H9 (cell line): ENCODE results near the gene HUNK. TPM values are rescaled to one million over a fixed set of nuclear protein-coding genes. Genes with fewer than 3 reads are reported as not detected.

Source experiments
- DNase-seq: peaks from one replicate; pipeline ENCODE4 v3.0.0-alpha.2; 2017
- H2AFZ ChIP-seq: one replicate; pipeline ENCODE4 v1.6.1; 2013; ENCODE audit warnings: mild to moderate bottlenecking, low read length, control low read depth, moderate library complexity
- H2AK5ac ChIP-seq: 2 replicates; pipeline ENCODE4 v1.6.1; 2013; ENCODE audit warnings: low read length, control low read depth, mixed read lengths; ENCODE audit not compliant: insufficient read length
- H2BK120ac ChIP-seq: one replicate; pipeline ENCODE4 v1.6.1; 2013; ENCODE audit warnings: low read depth, mild to moderate bottlenecking, low read length, control low read depth, inconsistent platforms; ENCODE audit not compliant: poor library complexity, severe bottlenecking
- H2BK12ac ChIP-seq: 2 replicates; pipeline ENCODE4 v1.6.1; 2013; ENCODE audit warnings: low read length, control low read depth, mixed read lengths, low read depth; ENCODE audit not compliant: insufficient read length
- H2BK15ac ChIP-seq: 2 replicates; pipeline ENCODE4 v1.6.1; 2013; ENCODE audit warnings: low read depth, low read length, control low read depth
- H2BK20ac ChIP-seq: one replicate; pipeline ENCODE4 v1.6.1; 2013; ENCODE audit warnings: low read depth, mild to moderate bottlenecking, low read length, control low read depth, inconsistent platforms; ENCODE audit not compliant: poor library complexity, severe bottlenecking
- H2BK5ac ChIP-seq: 2 replicates; pipeline ENCODE4 v1.6.1; 2013; ENCODE audit warnings: low read length, control low read depth, mixed read lengths; ENCODE audit not compliant: insufficient read length
- H3K14ac ChIP-seq: 2 replicates; pipeline ENCODE4 v1.6.1; 2013; ENCODE audit warnings: low read length, control low read depth; ENCODE audit not compliant: insufficient read depth
- H3K18ac ChIP-seq: 2 replicates; pipeline ENCODE4 v1.6.1; 2013; ENCODE audit warnings: low read depth, mild to moderate bottlenecking, mixed read lengths, low read length, control low read depth; ENCODE audit not compliant: insufficient read length
- H3K23ac ChIP-seq: 2 replicates; pipeline ENCODE4 v1.6.1; 2013; ENCODE audit warnings: low read length, control low read depth, mixed read lengths, low read depth; ENCODE audit not compliant: insufficient read length
- H3K23me2 ChIP-seq: 2 replicates; pipeline ENCODE4 v1.6.1; 2013; ENCODE audit warnings: low read depth, mild to moderate bottlenecking, mixed read lengths, low read length, control low read depth; ENCODE audit not compliant: insufficient read length, poor library complexity, severe bottlenecking
- H3K27ac ChIP-seq: 2 replicates; pipeline ENCODE4 v1.5.1; 2013; ENCODE audit warnings: low read length, control low read depth, mixed read lengths, low read depth; ENCODE audit not compliant: insufficient read length
- H3K27me3 ChIP-seq: 2 replicates; pipeline ENCODE4 v1.6.1; 2013; ENCODE audit warnings: low read length, control low read depth, inconsistent platforms; ENCODE audit not compliant: insufficient read depth
- H3K4ac ChIP-seq: 2 replicates; pipeline ENCODE4 v1.6.1; 2013; ENCODE audit warnings: low read depth, mild to moderate bottlenecking, control low read depth, inconsistent platforms, low read length, moderate library complexity
- H3K4me1 ChIP-seq: 2 replicates; pipeline ENCODE4 v1.6.1; 2013; ENCODE audit warnings: low read length, control low read depth, inconsistent platforms; ENCODE audit not compliant: insufficient read depth
- H3K4me2 ChIP-seq: 2 replicates; pipeline ENCODE4 v1.6.1; 2013; ENCODE audit warnings: low read length, control low read depth, mixed read lengths; ENCODE audit not compliant: insufficient read length, insufficient read depth
- H3K56ac ChIP-seq: 2 replicates; pipeline ENCODE4 v1.6.1; 2013; ENCODE audit warnings: low read depth, mild to moderate bottlenecking, mixed read lengths, low read length, control low read depth; ENCODE audit not compliant: insufficient read length
- H3K79me1 ChIP-seq: 2 replicates; pipeline ENCODE4 v1.6.1; 2013; ENCODE audit warnings: low read depth, mild to moderate bottlenecking, moderate library complexity, low read length, control low read depth, inconsistent platforms; ENCODE audit not compliant: insufficient read depth, poor library complexity, severe bottlenecking
- H3K79me2 ChIP-seq: 2 replicates; pipeline ENCODE4 v1.6.1; 2013; ENCODE audit warnings: low read length, control low read depth, inconsistent platforms; ENCODE audit not compliant: insufficient read depth
- H3K9ac ChIP-seq: 2 replicates; pipeline ENCODE4 v1.6.1; 2013; ENCODE audit warnings: low read length, control low read depth, mixed read lengths; ENCODE audit not compliant: insufficient read length; ENCODE audit errors: extremely low read depth
- H3K9me3 ChIP-seq: one replicate; pipeline ENCODE4 v1.6.1; 2013; ENCODE audit warnings: low read depth, low read length, inconsistent platforms; ENCODE audit not compliant: control insufficient read depth
- H3T11ph ChIP-seq: one replicate; pipeline ENCODE4 v1.6.1; 2013; ENCODE audit warnings: mild to moderate bottlenecking, low read length, control low read depth, inconsistent platforms
- H4K20me1 ChIP-seq: one replicate; pipeline ENCODE4 v1.6.1; 2013; ENCODE audit not compliant: control insufficient read depth, insufficient read length, insufficient read depth
- H4K5ac ChIP-seq: 2 replicates; pipeline ENCODE4 v1.6.1; 2013; ENCODE audit warnings: low read depth, mild to moderate bottlenecking, mixed read lengths, low read length, control low read depth; ENCODE audit not compliant: insufficient read length
- H4K8ac ChIP-seq: replicated peaks from 2 replicates; pipeline ENCODE4 v1.6.1; 2013; ENCODE audit warnings: low read length, control low read depth, mixed read lengths, low read depth; ENCODE audit not compliant: insufficient read length
- H4K91ac ChIP-seq: 2 replicates; pipeline ENCODE4 v1.6.1; 2013; ENCODE audit warnings: low read depth, mild to moderate bottlenecking, moderate library complexity, mixed read lengths, low read length, control low read depth; ENCODE audit not compliant: insufficient read length
- H3K27ac Mint-ChIP-seq, 3 experiments: 2 replicates in 2 of 3; 3 replicates in 1 of 3; pipeline ENCODE4 v1.8.0; 2020 to 2021; ENCODE audit warnings: mixed read lengths in 3 of 3, mild to moderate bottlenecking in 1 of 3, moderate library complexity in 1 of 3
- H3K27me3 Mint-ChIP-seq: 2 replicates; pipeline ENCODE4 v1.8.0; 2021; ENCODE audit warnings: low read depth, mild to moderate bottlenecking, moderate library complexity, mixed read lengths
- H3K36me3 Mint-ChIP-seq, 3 experiments: 2 replicates in 2 of 3; 3 replicates in 1 of 3; pipeline ENCODE4 v1.8.0; 2020 to 2021; ENCODE audit warnings: low read depth in 3 of 3, mixed read lengths in 3 of 3; ENCODE audit not compliant: insufficient read depth in 1 of 3
- H3K4me1 Mint-ChIP-seq, 2 experiments: 2 replicates each; pipeline ENCODE4 v1.8.0; 2020; ENCODE audit warnings: mixed read lengths in 2 of 2
- H3K4me3 Mint-ChIP-seq, 2 experiments: 2 replicates in 1 of 2; 3 replicates in 1 of 2; pipeline ENCODE4 v1.8.0; 2020 to 2021; ENCODE audit warnings: mild to moderate bottlenecking in 2 of 2, mixed read lengths in 2 of 2, moderate library complexity in 1 of 2
- H3K9me3 Mint-ChIP-seq, 2 experiments: 2 replicates in 1 of 2; 3 replicates in 1 of 2; pipeline ENCODE4 v1.8.0; 2020; ENCODE audit warnings: mild to moderate bottlenecking in 2 of 2, mixed read lengths in 2 of 2, moderate library complexity in 1 of 2
- WGBS: extraction: QIAGEN DNeasy Blood & Tissue Kit; methylation state at CpG from one replicate; pipeline ENCODE4 v1.1.7; 2013; ENCODE audit warnings: missing lambda C conversion rate, low lambda C conversion rate, mixed read lengths; ENCODE audit not compliant: insufficient read length; ENCODE audit errors: extremely low coverage; 5-methylcytosine and 5-hydroxymethylcytosine counted together
- total RNA-seq: library from RNA; stranded (reverse); gene quantifications from 2 replicates; pipeline ENCODE4 v1.2.1, GENCODE V29; 2021
- TF ChIP-seq, protein P1 (sequence below): fragments of 200-600 bp; sonication (generic); conservative IDR thresholded peaks from 3 replicates; pipeline ENCODE4 v1.8.0; 2021; ENCODE audit warnings: antibody characterized with exemption, mild to moderate bottlenecking

The HUNK gene
- total RNA-seq, 1 experiment from 2014 or later, result 5.8 TPM

GRCh38 chr21:31975491-31975890 is 102.7 kb downstream of the HUNK start:
- H2BK120ac ChIP-seq, result no peak overlapping the region
- no peak overlapping the region for H2BK12ac ChIP-seq
- H3K27me3 ChIP-seq, result no peaks in the 10 kb centered on the region
- H3K14ac ChIP-seq, result no peak overlapping the region
- Mint-ChIP-seq H3K4me3 (no peak overlapping the region), H3K36me3 (peaks cover 0 to 7% (median 0%) of the 10 kb centered on the region in 3 experiments; a peak in 2 of 7 replicates), H3K27ac (no peak overlapping the region), H3K9me3 (no peaks in the 10 kb centered on the region), H3K27me3 (no peaks in the 10 kb centered on the region; the same call in 1 of the 2 replicates), H3K4me1 (peaks cover 20 to 26% of the 10 kb centered on the region in 2 experiments)
- no peaks in the 10 kb centered on the region for H3K23me2 ChIP-seq
- no peak overlapping the region for H3K18ac ChIP-seq
- no peak overlapping the region for H3K56ac ChIP-seq
- no peak for DNase-seq
- no CpG with 5 or more reads among the region's 6 CpGs for WGBS
- no peak overlapping the region for H3K27ac ChIP-seq
- H2BK5ac ChIP-seq, result no peak overlapping the region
- H2AK5ac ChIP-seq, result no peak overlapping the region
- H3K9ac ChIP-seq, result no peak overlapping the region
- no peak overlapping the region for H2BK20ac ChIP-seq
- no peak overlapping the region for H4K5ac ChIP-seq
- no peaks in the 10 kb centered on the region for H3K79me2 ChIP-seq
- no peak overlapping the region for H4K91ac ChIP-seq
- H2BK15ac ChIP-seq, result no peak overlapping the region
- no peak overlapping the region for H3K4me2 ChIP-seq
- H2AFZ ChIP-seq, result no peak overlapping the region
- H3K79me1 ChIP-seq, result no peaks in the 10 kb centered on the region
- TF ChIP-seq, protein P1, sequence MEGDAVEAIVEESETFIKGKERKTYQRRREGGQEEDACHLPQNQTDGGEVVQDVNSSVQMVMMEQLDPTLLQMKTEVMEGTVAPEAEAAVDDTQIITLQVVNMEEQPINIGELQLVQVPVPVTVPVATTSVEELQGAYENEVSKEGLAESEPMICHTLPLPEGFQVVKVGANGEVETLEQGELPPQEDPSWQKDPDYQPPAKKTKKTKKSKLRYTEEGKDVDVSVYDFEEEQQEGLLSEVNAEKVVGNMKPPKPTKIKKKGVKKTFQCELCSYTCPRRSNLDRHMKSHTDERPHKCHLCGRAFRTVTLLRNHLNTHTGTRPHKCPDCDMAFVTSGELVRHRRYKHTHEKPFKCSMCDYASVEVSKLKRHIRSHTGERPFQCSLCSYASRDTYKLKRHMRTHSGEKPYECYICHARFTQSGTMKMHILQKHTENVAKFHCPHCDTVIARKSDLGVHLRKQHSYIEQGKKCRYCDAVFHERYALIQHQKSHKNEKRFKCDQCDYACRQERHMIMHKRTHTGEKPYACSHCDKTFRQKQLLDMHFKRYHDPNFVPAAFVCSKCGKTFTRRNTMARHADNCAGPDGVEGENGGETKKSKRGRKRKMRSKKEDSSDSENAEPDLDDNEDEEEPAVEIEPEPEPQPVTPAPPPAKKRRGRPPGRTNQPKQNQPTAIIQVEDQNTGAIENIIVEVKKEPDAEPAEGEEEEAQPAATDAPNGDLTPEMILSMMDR, result no peak
- H3K4ac ChIP-seq, result no peak overlapping the region
- no peak overlapping the region for H4K8ac ChIP-seq
- no peak overlapping the region for H3K23ac ChIP-seq
- H4K20me1 ChIP-seq, result no peaks in the 10 kb centered on the region
- no peak overlapping the region for H3T11ph ChIP-seq
- no peaks in the 10 kb centered on the region for H3K9me3 ChIP-seq
- H3K4me1 ChIP-seq, result no peaks in the 10 kb centered on the region
